Measurements from ENCODE around the gene VAMP2. TPM values are rescaled to one million over a fixed set of nuclear protein-coding genes. Genes with fewer than 3 reads are reported as not detected.
"Not testable (repeated sequence)": the region's sequence is repeated elsewhere in the genome, so short reads cannot be mapped to it uniquely, and the experiment has no call there.

The VAMP2 gene
- total and polyA plus RNA-seq, 3 donors from 2014 or later: 66.3 to 116 (median 76.5) TPM

DNA sequence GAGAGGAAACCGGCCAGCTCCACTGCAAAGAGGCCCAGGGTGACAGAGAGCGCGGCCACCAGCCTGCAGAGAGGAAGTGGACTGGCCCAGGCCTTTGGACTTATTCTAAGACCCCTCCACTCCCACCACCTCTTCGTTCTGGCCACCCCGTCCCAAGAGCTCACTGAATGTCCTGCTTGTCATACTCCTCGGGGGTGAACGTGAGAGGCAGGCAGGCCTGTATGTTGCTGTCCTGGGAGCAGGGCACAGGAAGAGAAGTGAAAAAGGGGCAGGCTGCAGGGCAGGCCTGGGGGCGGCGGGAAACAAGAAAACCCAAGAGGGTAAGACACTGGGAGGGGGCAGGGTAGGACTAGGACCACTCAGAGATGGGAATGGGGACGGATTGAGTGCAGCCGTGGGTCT lies 13.0 kb upstream of the VAMP2 start:
- DNase-seq: peak; percentile 47
- H3K36me3 ChIP-seq (ENCODE audit: low read depth, missing control alignments): no peaks in the 10 kb centered on the region
- H3K4me1 ChIP-seq: peaks cover 23% of the 10 kb centered on the region
- 5 to 9% methylated on average over 11 of the region's 11 CpGs for WGBS, 2 donors
- peak overlapping the region; percentile 85 to 89 for H3K27ac ChIP-seq
- peak overlapping the region; percentile 54 to 57 for H3K4me3 ChIP-seq
- H3K27me3 ChIP-seq: no peaks in the 10 kb centered on the region
- no peak for TF ChIP-seq POLR2A (IDR thresholded peaks at IDR 0.05)
- TF ChIP-seq, protein P1, sequence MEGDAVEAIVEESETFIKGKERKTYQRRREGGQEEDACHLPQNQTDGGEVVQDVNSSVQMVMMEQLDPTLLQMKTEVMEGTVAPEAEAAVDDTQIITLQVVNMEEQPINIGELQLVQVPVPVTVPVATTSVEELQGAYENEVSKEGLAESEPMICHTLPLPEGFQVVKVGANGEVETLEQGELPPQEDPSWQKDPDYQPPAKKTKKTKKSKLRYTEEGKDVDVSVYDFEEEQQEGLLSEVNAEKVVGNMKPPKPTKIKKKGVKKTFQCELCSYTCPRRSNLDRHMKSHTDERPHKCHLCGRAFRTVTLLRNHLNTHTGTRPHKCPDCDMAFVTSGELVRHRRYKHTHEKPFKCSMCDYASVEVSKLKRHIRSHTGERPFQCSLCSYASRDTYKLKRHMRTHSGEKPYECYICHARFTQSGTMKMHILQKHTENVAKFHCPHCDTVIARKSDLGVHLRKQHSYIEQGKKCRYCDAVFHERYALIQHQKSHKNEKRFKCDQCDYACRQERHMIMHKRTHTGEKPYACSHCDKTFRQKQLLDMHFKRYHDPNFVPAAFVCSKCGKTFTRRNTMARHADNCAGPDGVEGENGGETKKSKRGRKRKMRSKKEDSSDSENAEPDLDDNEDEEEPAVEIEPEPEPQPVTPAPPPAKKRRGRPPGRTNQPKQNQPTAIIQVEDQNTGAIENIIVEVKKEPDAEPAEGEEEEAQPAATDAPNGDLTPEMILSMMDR (IDR thresholded peaks at IDR 0.05): peak in 1 of 3 experiments; percentile 1
- intact Hi-C loops (cut with DNase I; ENCODE audit: low total_unique reads): no loop called here
- no peaks in the 10 kb centered on the region for H3K9me3 ChIP-seq

DNA sequence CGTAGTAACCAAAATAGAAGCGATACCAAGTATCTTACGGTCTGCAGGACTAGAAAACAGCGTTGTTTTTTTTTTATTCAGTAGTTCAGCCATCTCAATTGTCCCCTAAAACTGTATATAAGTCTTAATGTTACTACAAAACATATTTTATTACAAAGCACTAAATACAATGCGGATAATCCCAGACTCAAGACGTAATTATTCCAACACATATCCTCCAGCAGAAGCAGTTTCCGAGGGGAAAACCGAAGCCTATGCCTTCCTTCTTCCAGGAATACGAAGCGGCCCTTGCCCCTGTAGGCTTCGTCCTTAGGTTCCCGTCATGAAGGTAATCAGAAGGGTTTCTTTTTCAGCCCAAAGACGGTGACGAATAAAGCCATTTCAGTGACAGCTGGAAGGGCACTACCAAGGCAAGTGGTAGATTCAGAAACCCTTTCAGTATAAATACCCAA lies 11.1 kb upstream of the VAMP2 start:
- Histone ChIP-seq H3K27ac (peak overlapping the region; percentile 90 to 95), H3K36me3 (ENCODE audit: low read depth, missing control alignments) (no peaks in the 10 kb centered on the region), H3K4me1 (peaks cover 23% of the 10 kb centered on the region), H3K9me3 (no peaks in the 10 kb centered on the region), H3K27me3 (no peaks in the 10 kb centered on the region), H3K4me3 (peak overlapping the region in 1 of 2 donors; percentile 53)
- intact Hi-C loops (cut with DNase I; ENCODE audit: low total_unique reads): no loop called here
- 3 to 5% methylated on average over 14 of the region's 14 CpGs for WGBS, 2 donors
- DNase-seq: no peak
- no peak for TF ChIP-seq POLR2A (IDR thresholded peaks at IDR 0.05)
- TF ChIP-seq, protein P1 (IDR thresholded peaks at IDR 0.05): no peak

DNA sequence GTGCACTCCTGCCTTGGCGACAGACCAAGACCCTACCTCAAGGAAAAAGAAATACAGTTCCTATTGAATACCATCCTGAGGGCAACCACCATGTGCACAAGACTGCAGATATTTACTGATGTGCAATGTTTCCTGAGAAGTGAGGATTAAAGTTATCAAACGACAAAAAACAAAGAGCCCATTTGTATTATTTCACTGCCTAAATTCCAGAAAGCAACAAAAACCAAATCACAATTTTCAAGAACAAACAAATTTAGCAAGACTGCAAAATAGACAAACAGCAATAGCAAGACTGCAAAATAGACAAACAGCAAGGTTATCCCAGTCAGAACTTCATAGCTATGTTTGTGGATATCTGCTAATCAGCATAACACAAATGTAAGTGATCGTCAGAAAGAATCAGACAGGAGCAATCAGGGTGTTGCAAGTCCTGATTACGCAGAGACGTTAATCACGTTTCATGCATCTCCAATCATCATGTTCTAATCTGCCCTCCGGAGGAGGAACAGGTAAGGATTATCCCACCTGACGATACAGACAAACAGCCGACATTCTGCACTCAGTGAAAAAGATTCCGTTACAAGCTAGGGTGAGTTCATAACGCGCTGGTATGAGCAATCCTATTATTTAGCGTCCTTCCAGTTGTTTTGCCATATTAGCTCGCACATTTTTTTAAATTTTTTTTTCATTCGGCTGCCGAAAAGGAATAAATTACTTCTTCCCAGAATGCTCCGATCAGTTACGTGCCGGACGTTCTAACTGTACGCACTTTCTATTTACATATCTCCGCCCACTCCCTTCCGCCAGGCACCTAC lies 10.5 kb upstream of the VAMP2 start:
- Histone ChIP-seq H3K27me3 (no peaks in the 10 kb centered on the region), H3K36me3 (ENCODE audit: low read depth, missing control alignments) (no peaks in the 10 kb centered on the region), H3K4me3 (peak overlapping the region; percentile 29 to 53), H3K4me1 (peaks cover 23% of the 10 kb centered on the region), H3K9me3 (no peaks in the 10 kb centered on the region), H3K27ac (peak overlapping the region; percentile 90 to 95)
- intact Hi-C loops (cut with DNase I; ENCODE audit: low total_unique reads): no loop called here
- peak; percentile 96 for DNase-seq
- 0 to 1% methylated on average over 23 of the region's 23 CpGs for WGBS, 2 donors
- peak; percentile 90 for TF ChIP-seq POLR2A (IDR thresholded peaks at IDR 0.05)
- TF ChIP-seq, protein P1 (IDR thresholded peaks at IDR 0.05): no peak

DNA sequence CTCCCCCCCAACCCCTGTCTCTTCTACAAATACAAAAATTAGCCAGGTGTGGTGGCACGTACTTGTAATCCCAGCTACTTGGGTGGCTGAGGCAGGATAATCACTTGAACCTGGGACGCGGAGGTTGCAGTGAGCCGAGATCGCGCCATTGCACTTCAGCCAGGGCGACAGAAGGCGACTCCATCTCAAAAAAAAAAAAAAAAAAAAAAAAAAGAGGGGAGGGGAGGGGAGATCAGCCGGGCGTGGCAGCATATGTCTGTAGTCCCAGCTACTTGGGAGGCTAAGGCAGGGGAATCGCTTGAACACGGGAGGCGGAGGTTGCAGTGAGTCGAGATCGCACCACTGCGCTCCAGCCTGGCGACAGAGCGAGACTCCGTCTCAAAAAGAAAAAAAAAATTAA lies 7.4 kb upstream of the VAMP2 start:
- 64 to 76% methylated on average over 19 of the region's 19 CpGs for WGBS, 2 donors

DNA sequence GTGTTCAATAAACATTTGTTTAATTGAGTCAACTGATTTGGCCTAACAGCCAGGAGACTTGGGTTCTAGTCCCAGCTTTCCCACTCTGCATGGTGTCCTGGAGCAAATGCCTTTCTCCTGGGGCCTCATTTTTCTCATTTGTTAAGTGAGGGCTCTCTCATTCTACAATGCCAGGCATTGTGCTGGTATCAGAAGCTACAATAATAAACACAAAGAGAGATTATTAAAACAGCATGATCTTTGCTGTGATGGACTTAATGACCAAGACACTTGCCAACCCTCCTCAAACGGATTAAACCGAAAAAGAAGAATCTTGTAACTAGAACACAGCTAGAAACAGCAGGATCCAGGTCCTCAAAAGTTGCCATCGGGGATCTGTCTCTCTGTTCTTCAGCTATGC lies 4.8 kb upstream of the VAMP2 start:
- TF ChIP-seq, protein P1 (IDR thresholded peaks at IDR 0.05): no peak
- TF ChIP-seq POLR2A (IDR thresholded peaks at IDR 0.05): no peak
- intact Hi-C loops (cut with DNase I; ENCODE audit: low total_unique reads): no loop called here
- 57 to 76% methylated on average over 3 of the region's 3 CpGs for WGBS, 2 donors
- Histone ChIP-seq H3K9me3 (no peaks in the 10 kb centered on the region), H3K4me1 (peaks cover 21% of the 10 kb centered on the region), H3K27me3 (no peaks in the 10 kb centered on the region), H3K36me3 (ENCODE audit: low read depth, missing control alignments) (no peaks in the 10 kb centered on the region), H3K4me3 (no peak overlapping the region), H3K27ac (no peak overlapping the region)
- DNase-seq: no peak

More for the DNA sequence above, 7.4 kb upstream of the VAMP2 start:
- H3K9me3 ChIP-seq; intact Hi-C loops (cut with DNase I; ENCODE audit: low total_unique reads); H3K4me3 ChIP-seq; DNase-seq; H3K27me3 ChIP-seq; H3K4me1 ChIP-seq; H3K36me3 ChIP-seq (ENCODE audit: low read depth, missing control alignments); H3K27ac ChIP-seq: not testable (repeated sequence)
